ENCODE measurements around the gene NDUFA7. TPM values are rescaled to one million over a fixed set of nuclear protein-coding genes. Genes with fewer than 3 reads are reported as not detected.

Gene NDUFA7
- total RNA-seq, 1 experiment from 2014 or later: 73.0 TPM

- no peak overlapping the region for H3K18ac ChIP-seq (ENCODE audit: insufficient read length, low read depth, low read length)
- WGBS (ENCODE audit: extremely low coverage, insufficient read length, low lambda C conversion rate): no CpG with 5 or more reads among the region's 117 CpGs
- H3K79me2 ChIP-seq (ENCODE audit: insufficient read depth, low read length): no peaks in the 10 kb centered on the region
- peaks cover 46% of the 10 kb centered on the region for H3K27me3 Mint-ChIP-seq (ENCODE audit: low read depth)
- no peak overlapping the region for H2BK20ac ChIP-seq (ENCODE audit: low read depth, low read length, poor library complexity, severe bottlenecking)
- H4K91ac ChIP-seq (ENCODE audit: insufficient read length, low read depth, low read length): no peak overlapping the region
- H3K9me3 Mint-ChIP-seq: no peaks in the 10 kb centered on the region; a peak in 2 of 5 replicates
- peak; percentile 85 for DNase-seq
- no peak overlapping the region for H2BK5ac ChIP-seq (ENCODE audit: insufficient read length, low read length)
- no peak overlapping the region for H3K14ac ChIP-seq (ENCODE audit: insufficient read depth, low read length)
- peak overlapping the region; percentile 59 to 80 for H3K4me3 Mint-ChIP-seq
- peak; percentile 18; the same call in 1 of the 3 replicates for TF ChIP-seq CTCF (conservative IDR thresholded peaks at IDR 0.05)
- H3T11ph ChIP-seq (ENCODE audit: low read length): no peak overlapping the region
- H3K36me3 Mint-ChIP-seq (ENCODE audit: insufficient read depth in 1 of 3, low read depth in 3 of 3): peaks cover 0 to 2% (median 0%) of the 10 kb centered on the region in 3 experiments; a peak in 2 of 7 replicates
- no peak overlapping the region for H4K8ac ChIP-seq (replicated peaks; ENCODE audit: insufficient read length, low read depth, low read length)
- no peaks in the 10 kb centered on the region for H4K20me1 ChIP-seq (ENCODE audit: control insufficient read depth, insufficient read depth, insufficient read length)
- no peak overlapping the region for H2BK15ac ChIP-seq (ENCODE audit: low read depth, low read length)
- peaks cover 12 to 14% of the 10 kb centered on the region in 2 experiments for H3K4me1 Mint-ChIP-seq
- no peak overlapping the region for H3K9ac ChIP-seq (ENCODE audit: extremely low read depth, insufficient read length, low read length)
- no peak overlapping the region for H2AFZ ChIP-seq (ENCODE audit: low read length)
- H2AK5ac ChIP-seq (ENCODE audit: insufficient read length, low read length): no peak overlapping the region
- no peak overlapping the region for H4K5ac ChIP-seq (ENCODE audit: insufficient read length, low read depth, low read length)
- no peak overlapping the region for H2BK120ac ChIP-seq (ENCODE audit: low read depth, low read length, poor library complexity, severe bottlenecking)
- H3K27ac Mint-ChIP-seq: no peak overlapping the region
- H3K27ac ChIP-seq (ENCODE audit: insufficient read length, low read depth, low read length): no peak overlapping the region
- no peak overlapping the region for H2BK12ac ChIP-seq (ENCODE audit: insufficient read length, low read depth, low read length)
- H3K23me2 ChIP-seq (ENCODE audit: insufficient read length, low read depth, low read length, poor library complexity, severe bottlenecking): peaks cover 12% of the 10 kb centered on the region
- H3K4me2 ChIP-seq (ENCODE audit: insufficient read depth, insufficient read length, low read length): peak overlapping the region; percentile 38
- peaks cover 18% of the 10 kb centered on the region; the same call in 1 of the 2 replicates for H3K27me3 ChIP-seq (ENCODE audit: insufficient read depth, low read length)
- no peak overlapping the region for H3K56ac ChIP-seq (ENCODE audit: insufficient read length, low read depth, low read length)
- H3K79me1 ChIP-seq (ENCODE audit: insufficient read depth, low read depth, low read length, poor library complexity, severe bottlenecking): no peaks in the 10 kb centered on the region
- no peak overlapping the region for H3K4ac ChIP-seq (ENCODE audit: low read depth, low read length)
- H3K9me3 ChIP-seq (ENCODE audit: control insufficient read depth, low read depth, low read length): no peaks in the 10 kb centered on the region
- no peak overlapping the region for H3K23ac ChIP-seq (ENCODE audit: insufficient read length, low read depth, low read length)
- no peaks in the 10 kb centered on the region; the same call in 1 of the 2 replicates for H3K4me1 ChIP-seq (ENCODE audit: insufficient read depth, low read length)
Observed at GRCh38 chr19:8334458-8335342, 13.5 kb upstream of the NDUFA7 start.
